HG02973 (cell line): ENCODE data around the gene RAB30.
"Not testable (repeated sequence)": the region's sequence is repeated elsewhere in the genome, so short reads cannot be mapped to it uniquely, and the experiment has no call there.

Experiments used
- ATAC-seq: cut with Tn5 transposase; IDR thresholded peaks from one replicate; pipeline ENCODE4 v1.9.1; 2021; ENCODE audit warnings: moderate library complexity; ENCODE audit not compliant: unreplicated experiment

Gene RAB30

GRCh38 chr11:82988936-82989627 lies 82.6 kb downstream of the RAB30 start:
- ATAC-seq = no peak

GRCh38 chr11:82987997-82988396 lies 83.7 kb downstream of the RAB30 start:
- no peak for ATAC-seq

DNA sequence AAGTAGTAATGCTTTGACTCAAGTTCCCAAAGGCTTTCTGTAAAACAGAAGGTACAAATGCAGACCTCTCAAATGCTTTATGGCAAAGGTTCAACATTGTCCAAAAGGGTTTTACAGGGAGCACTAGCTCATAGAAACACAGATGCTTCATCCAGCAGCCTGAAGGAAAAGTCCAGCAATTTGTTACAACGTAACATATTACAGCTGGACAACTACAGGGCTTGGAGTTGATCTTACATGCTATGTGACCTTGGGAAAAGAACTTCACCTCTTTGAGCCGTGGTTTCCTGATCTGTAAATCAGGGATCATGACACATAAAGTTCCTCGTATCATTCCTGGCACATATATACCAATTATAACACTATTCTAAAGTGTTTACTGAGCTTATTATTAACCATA lies 85.3 kb downstream of the RAB30 start:
- no peak for ATAC-seq

- no peak for ATAC-seq
Observed at GRCh38 chr11:82981852-82982251, 89.8 kb downstream of the RAB30 start.

GRCh38 chr11:82980947-82981346 lies 90.8 kb downstream of the RAB30 start:
- no peak for ATAC-seq

DNA sequence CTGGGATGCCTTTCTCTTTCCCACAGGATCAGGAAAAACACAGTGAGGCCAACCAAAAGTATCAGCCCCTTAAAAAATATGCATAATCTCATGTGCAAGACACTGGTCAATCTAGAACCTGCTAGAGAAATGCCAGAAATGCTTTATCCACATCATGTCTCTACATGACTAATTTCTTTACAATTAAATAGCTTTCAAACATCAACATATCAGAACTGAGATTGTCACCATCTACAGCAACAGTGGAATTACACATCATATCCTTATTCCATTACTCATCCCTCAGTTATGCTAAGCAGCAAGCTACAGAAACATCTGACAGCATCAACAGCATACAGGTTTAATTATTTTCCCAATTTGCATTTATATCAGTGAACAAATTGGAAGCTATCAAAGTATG lies 91.4 kb downstream of the RAB30 start:
- no peak for ATAC-seq

GRCh38 chr11:82979824-82980223 lies 91.9 kb downstream of the RAB30 start:
- no peak for ATAC-seq

DNA sequence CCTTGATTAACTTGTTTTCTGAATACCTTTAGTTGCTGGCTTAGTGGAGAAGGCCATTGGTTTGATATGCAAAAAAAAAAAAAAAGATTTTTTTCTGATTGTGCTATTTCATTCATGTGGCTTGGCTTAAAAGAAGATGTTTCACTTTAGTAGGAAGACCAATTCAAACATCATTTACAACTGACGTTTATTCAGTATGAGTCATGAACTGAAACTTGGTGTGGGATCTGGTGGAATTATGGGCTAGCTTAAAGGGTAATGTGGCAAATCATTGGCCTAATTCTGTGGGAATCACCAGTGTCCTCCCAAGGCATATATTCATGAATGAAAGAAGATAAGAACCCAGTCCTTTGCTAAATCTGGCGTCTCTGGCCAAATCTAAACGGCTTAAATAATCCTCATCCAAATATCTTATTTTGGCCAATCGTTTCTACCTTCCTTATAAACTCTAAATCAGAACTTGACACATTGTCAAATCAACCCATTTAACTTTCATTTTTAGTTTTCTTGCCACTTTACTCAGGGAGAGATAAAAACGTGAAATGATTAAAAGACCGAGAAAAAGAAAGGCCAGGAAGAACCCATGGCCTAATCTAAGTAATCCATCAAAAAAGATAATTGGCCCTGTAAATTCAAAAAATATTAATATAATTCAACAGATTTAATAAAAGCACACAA lies 93.1 kb downstream of the RAB30 start:
- ATAC-seq = peak; percentile 53

DNA sequence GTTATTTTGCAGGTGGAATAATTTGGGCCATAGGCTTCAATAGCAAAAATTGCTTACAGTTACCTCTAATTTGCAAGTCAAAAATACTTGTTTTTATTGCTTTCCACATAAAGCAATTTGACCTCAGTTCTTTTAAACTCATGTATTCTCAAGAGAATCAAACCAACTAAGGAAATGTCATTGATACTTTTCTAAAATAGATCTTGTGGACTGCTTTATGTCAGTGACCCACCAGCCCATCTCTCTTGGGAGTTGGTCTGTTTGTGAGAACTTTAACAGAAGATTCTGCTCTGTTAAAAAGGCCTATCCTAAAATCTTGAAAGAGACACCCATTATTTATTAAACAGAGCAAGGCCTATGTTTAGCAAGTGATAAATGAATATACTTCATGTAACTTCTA lies 94.9 kb downstream of the RAB30 start:
- no peak for ATAC-seq

GRCh38 chr11:82975882-82976281 lies 95.8 kb downstream of the RAB30 start:
- no peak for ATAC-seq

- ATAC-seq = no peak
Observed at GRCh38 chr11:82974851-82975250, 96.8 kb downstream of the RAB30 start.

DNA sequence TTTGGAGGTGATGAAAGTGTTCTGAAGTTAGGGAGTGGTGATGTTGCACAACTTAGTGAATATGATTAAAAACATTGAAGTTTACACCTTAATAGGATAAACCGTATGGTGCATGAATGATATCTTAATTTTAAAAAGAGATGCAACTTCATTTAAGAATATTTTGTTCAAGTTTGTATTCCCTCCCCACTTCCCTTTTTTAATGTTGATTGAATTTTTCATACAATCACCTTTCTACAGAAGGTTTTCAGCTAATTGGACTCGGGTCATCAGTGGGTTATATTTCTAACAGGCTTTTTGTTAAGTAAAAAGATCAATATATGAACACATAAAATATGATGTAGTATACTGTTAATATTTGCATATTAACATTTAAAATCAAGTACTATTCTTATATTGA lies 97.6 kb downstream of the RAB30 start:
- ATAC-seq = no peak

- ATAC-seq = no peak
Observed at GRCh38 chr11:82972103-82972502, 99.6 kb downstream of the RAB30 start.

DNA sequence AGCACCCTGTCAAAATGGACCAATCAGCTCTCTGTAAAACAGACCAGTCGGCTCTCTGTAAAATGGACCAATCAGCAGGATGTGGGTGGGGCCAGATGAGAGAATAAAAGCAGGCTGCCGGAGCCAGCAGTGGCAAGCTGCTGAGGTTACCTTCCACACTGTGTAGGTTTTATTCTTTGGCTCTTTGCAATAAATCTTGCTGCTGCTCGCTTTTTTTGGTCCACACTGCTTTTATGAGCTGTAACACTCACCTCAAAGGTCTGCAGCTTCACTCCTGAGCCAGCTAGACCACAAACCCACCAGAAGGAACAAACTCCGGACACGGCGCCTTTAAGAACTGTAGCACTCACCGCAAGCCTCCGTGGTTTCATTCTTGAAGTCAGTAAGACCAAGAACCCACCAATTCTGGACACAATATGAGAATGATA lies 100.2 kb downstream of the RAB30 start:
- ATAC-seq = not testable (repeated sequence)

DNA sequence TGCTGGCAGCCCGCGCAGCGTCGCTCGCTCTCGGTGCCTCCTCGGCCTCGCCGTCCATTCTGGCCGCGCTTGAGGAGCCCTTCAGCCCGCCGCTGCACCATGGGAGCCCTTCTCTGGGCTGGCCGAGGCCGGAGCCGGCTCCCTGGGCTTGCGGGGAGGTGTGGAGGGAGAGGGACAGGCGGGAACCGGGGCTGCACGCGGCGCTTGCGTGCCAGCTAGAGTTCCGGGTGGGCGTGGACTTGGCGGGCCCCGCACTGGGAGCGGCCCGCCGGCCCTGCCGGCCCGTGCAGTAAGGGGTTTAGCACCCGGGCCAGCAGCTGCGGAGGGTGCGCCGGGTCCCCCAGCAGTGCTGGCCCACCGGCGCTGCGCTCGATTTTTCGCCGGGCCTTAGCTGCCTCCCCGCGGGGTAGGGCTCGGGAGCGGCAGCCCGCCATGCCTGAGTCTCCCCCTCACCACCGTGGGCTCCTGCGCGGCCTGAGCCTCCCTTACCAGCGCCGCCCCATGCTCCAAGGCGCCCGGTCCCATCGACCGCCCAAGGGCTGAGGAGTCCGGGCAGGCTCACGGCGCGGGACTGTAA lies 101.1 kb downstream of the RAB30 start:
- not testable (repeated sequence) for ATAC-seq

GRCh38 chr11:82969811-82970210 lies 101.9 kb downstream of the RAB30 start:
- ATAC-seq = peak; percentile 98

- ATAC-seq = no peak
Observed at GRCh38 chr11:82967381-82967780, 104.3 kb downstream of the RAB30 start.

GRCh38 chr11:82962021-82962420 lies 109.7 kb downstream of the RAB30 start:
- not testable (repeated sequence) for ATAC-seq

GRCh38 chr11:82960779-82961143 lies 110.9 kb downstream of the RAB30 start:
- ATAC-seq = no peak

GRCh38 chr11:82959987-82960778 lies 111.5 kb downstream of the RAB30 start:
- peak; percentile 87 for ATAC-seq

DNA sequence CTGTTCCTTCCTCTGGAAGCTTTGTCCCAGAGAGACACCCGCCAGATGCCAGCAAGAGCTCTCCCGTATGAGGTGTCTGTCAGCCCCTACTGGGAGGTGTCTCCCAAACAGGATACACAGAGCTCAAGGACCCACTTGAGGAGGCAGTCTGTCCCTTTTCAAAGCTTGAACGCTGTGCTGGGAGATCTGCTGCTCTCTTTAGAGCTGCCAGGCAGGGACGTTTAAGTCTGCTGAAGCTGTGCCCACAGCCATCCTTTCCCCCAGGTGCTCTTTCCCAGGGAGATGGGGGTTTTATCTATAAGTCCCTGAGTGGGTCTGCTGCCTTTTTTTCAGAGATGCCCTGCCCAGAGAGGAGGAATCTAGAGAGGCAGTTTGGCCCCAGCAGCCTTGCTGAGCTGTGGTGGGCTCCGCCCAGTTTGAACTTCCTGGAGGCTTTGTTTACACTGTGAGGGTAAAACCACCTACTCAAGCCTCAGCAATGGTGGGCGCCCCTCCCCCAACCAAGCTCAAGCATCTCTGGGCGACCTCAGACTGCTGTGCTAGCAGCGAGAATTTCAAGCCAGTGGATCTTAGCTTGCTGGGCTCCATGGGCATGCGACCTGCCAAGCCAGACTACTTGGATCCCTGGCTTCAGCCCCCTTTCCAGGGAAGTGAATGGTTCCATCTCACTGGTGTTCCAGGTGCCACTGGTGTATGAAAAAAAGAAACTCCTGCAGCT lies 115.8 kb downstream of the RAB30 start:
- not testable (repeated sequence) for ATAC-seq
